CD14-positive monocyte (primary cell): Measurements from ENCODE around the gene TAF1B. TPM values are rescaled to one million over a fixed set of nuclear protein-coding genes. Genes with fewer than 3 reads are reported as not detected.
"Not testable (repeated sequence)": the region's sequence is repeated elsewhere in the genome, so short reads cannot be mapped to it uniquely, and the experiment has no call there.

Source experiments
- DNase-seq, 3 donors: peaks; one replicate each; pipeline ENCODE4 v3.0.0-alpha.2; 2011 to 2022
- H2AFZ ChIP-seq: 2 replicates; pipeline ENCODE4 v1.6.0; 2012; ENCODE audit warnings: mild to moderate bottlenecking, low read depth, low read length, inconsistent platforms; ENCODE audit not compliant: insufficient read depth, poor library complexity, severe bottlenecking
- H3K27ac ChIP-seq, 2 donors: 1 replicate in 1 of 2; 2 replicates in 1 of 2; pipeline ENCODE4 v1.5.1; 2012 to 2013; ENCODE audit warnings: low read length in 2 of 2, control low read depth in 1 of 2, inconsistent platforms in 1 of 2, low read depth in 1 of 2, mild to moderate bottlenecking in 1 of 2
- H3K27me3 ChIP-seq, 2 donors: one replicate each; pipeline versions ENCODE4 v1.6.0 to v1.6.1; 2011 to 2013; ENCODE audit warnings: low read length in 2 of 2; ENCODE audit not compliant: control insufficient read depth in 2 of 2, insufficient read depth in 2 of 2
- H3K36me3 ChIP-seq, 2 donors: replicated peaks in 1 of 2; 1 replicate in 1 of 2; 2 replicates in 1 of 2; pipeline versions ENCODE4 v1.5.1 to v1.6.1; 2012 to 2013; ENCODE audit warnings: low read length in 2 of 2, control low read depth in 1 of 2, inconsistent platforms in 1 of 2, mild to moderate bottlenecking in 1 of 2; ENCODE audit not compliant: insufficient read depth in 2 of 2, control insufficient read depth in 1 of 2
- H3K4me1 ChIP-seq, 2 donors: 1 replicate in 1 of 2; 2 replicates in 1 of 2; pipeline versions ENCODE4 v1.5.1 to v1.6.1; 2012 to 2013; ENCODE audit warnings: low read length in 2 of 2, control low read depth in 1 of 2, inconsistent platforms in 1 of 2, mild to moderate bottlenecking in 1 of 2, moderate library complexity in 1 of 2; ENCODE audit not compliant: insufficient read depth in 2 of 2, control insufficient read depth in 1 of 2
- H3K4me2 ChIP-seq: replicated peaks from 2 replicates; pipeline ENCODE3; 2012; ENCODE audit warnings: low read length, moderate library complexity, mild to moderate bottlenecking; ENCODE audit not compliant: poor library complexity, severe bottlenecking; ENCODE audit errors: extremely low read depth
- H3K4me3 ChIP-seq, 3 experiments: fragments of 200-600 bp in 1 of 3; sonication (generic) in 1 of 3; replicated peaks in 1 of 3; 1 replicate in 2 of 3; 2 replicates in 1 of 3; pipeline ENCODE4 v1.5.1; 2011 to 2013; ENCODE audit warnings: low read length in 3 of 3, mild to moderate bottlenecking in 3 of 3, control low read depth in 2 of 3, low read depth in 2 of 3, inconsistent platforms in 1 of 3, moderate library complexity in 1 of 3
- H3K79me2 ChIP-seq: 2 replicates; pipeline ENCODE4 v1.6.0; 2012; ENCODE audit warnings: mild to moderate bottlenecking, control low read depth, inconsistent platforms, low read length, moderate library complexity; ENCODE audit not compliant: insufficient read depth
- H3K9ac ChIP-seq: 2 replicates; pipeline ENCODE4 v1.6.0; 2017; ENCODE audit warnings: low read length, mild to moderate bottlenecking; ENCODE audit not compliant: insufficient read depth, poor library complexity, severe bottlenecking
- H3K9me3 ChIP-seq, 2 donors: replicated peaks in 1 of 2; 1 replicate in 1 of 2; 2 replicates in 1 of 2; pipeline versions ENCODE4 v1.5.1 to v1.6.1; 2012 to 2013; ENCODE audit warnings: low read length in 2 of 2, control low read depth in 1 of 2; ENCODE audit not compliant: control insufficient read depth in 1 of 2, insufficient read depth in 1 of 2
- H4K20me1 ChIP-seq: 2 replicates; pipeline ENCODE4 v1.6.0; 2012; ENCODE audit warnings: mild to moderate bottlenecking, low read length, control low read depth, moderate library complexity; ENCODE audit not compliant: insufficient read depth
- H3K27ac Mint-ChIP-seq, 7 donors: one replicate each; pipeline ENCODE4 v1.8.0; 2020; ENCODE audit warnings: mild to moderate bottlenecking in 7 of 7, mixed read lengths in 7 of 7, moderate library complexity in 6 of 7, inconsistent platforms in 2 of 7
- H3K27me3 Mint-ChIP-seq, 3 donors: one replicate each; pipeline ENCODE4 v1.8.0; 2021 to 2022; ENCODE audit warnings: low read depth in 3 of 3, mild to moderate bottlenecking in 3 of 3, mixed read lengths in 3 of 3, moderate library complexity in 3 of 3, inconsistent platforms in 1 of 3
- H3K36me3 Mint-ChIP-seq, 2 donors: one replicate each; pipeline ENCODE4 v1.8.0; 2020; ENCODE audit warnings: mixed read lengths in 2 of 2, inconsistent platforms in 1 of 2, mild to moderate bottlenecking in 1 of 2
- H3K4me1 Mint-ChIP-seq: one replicate; pipeline ENCODE4 v1.8.0; 2020; ENCODE audit warnings: mild to moderate bottlenecking, mixed read lengths
- H3K4me3 Mint-ChIP-seq, 2 donors: one replicate each; pipeline ENCODE4 v1.8.0; 2020; ENCODE audit warnings: mild to moderate bottlenecking in 2 of 2, mixed read lengths in 2 of 2, moderate library complexity in 1 of 2
- H3K9me3 Mint-ChIP-seq, 7 donors: one replicate each; pipeline ENCODE4 v1.8.0; 2020 to 2022; ENCODE audit warnings: mixed read lengths in 7 of 7, mild to moderate bottlenecking in 6 of 7, moderate library complexity in 6 of 7, inconsistent platforms in 2 of 7
- WGBS: methylation state at CpG from one replicate; pipeline ENCODE4 v1.1.5; 2013; ENCODE audit warnings: missing lambda C conversion rate; ENCODE audit not compliant: insufficient coverage; 5-methylcytosine and 5-hydroxymethylcytosine counted together
- intact Hi-C, 2 donors: fragments of 100-400 bp; cut with micrococcal nuclease; formaldehyde crosslinking; loops; one replicate each; pipeline versions ENCODE4 v1.15.0 to v1.15.1; 2023
- polyA plus RNA-seq, 3 donors: library from polyadenylated mRNA; depleted of rRNA in 1 of 3; unstranded in 2 of 3; stranded (reverse) in 1 of 3; fragments of 300-500 nt in 2 of 3; fragments of >200 nt in 1 of 3; fragmentation: Illumina TruSeq in 2 of 3; gene quantifications; 1 replicate in 2 of 3; 2 replicates in 1 of 3; pipeline ENCODE4 v1.2.3, GENCODE V29; 2012 to 2021
- TF ChIP-seq, protein P1 (sequence below): fragments of 200-600 bp; IDR thresholded peaks from one replicate; pipeline ENCODE4 v1.8.0; 2022; ENCODE audit warnings: antibody characterized with exemption, mild to moderate bottlenecking

The TAF1B gene
- polyA plus RNA-seq, 3 donors: 6.0 to 8.4 (median 7.2) TPM

- no peaks in the 10 kb centered on the region for H3K4me1 Mint-ChIP-seq
- Histone ChIP-seq H3K27me3 (no peaks in the 10 kb centered on the region), H3K27ac (no peak overlapping the region), H3K79me2 (no peaks in the 10 kb centered on the region), H3K9me3 (peaks cover 37 to 43% of the 10 kb centered on the region in 2 donors), H2AFZ (no peak overlapping the region), H3K9ac (no peak overlapping the region), H3K4me3 (no peak overlapping the region), H4K20me1 (no peaks in the 10 kb centered on the region), H3K36me3 (peaks cover 50 to 80% of the 10 kb centered on the region in 2 donors), H3K4me2 (no peak overlapping the region), H3K4me1 (no peaks in the 10 kb centered on the region)
- peaks cover 78 to 90% of the 10 kb centered on the region in 2 donors for H3K36me3 Mint-ChIP-seq
- peaks cover 0 to 2% (median 0%) of the 10 kb centered on the region in 3 donors for H3K27me3 Mint-ChIP-seq
- H3K27ac Mint-ChIP-seq: no peak overlapping the region
- peaks cover 52 to 64% (median 57%) of the 10 kb centered on the region in 7 donors for H3K9me3 Mint-ChIP-seq
- 98% methylated on average over 5 of the region's 7 CpGs for WGBS
- TF ChIP-seq, protein P1, sequence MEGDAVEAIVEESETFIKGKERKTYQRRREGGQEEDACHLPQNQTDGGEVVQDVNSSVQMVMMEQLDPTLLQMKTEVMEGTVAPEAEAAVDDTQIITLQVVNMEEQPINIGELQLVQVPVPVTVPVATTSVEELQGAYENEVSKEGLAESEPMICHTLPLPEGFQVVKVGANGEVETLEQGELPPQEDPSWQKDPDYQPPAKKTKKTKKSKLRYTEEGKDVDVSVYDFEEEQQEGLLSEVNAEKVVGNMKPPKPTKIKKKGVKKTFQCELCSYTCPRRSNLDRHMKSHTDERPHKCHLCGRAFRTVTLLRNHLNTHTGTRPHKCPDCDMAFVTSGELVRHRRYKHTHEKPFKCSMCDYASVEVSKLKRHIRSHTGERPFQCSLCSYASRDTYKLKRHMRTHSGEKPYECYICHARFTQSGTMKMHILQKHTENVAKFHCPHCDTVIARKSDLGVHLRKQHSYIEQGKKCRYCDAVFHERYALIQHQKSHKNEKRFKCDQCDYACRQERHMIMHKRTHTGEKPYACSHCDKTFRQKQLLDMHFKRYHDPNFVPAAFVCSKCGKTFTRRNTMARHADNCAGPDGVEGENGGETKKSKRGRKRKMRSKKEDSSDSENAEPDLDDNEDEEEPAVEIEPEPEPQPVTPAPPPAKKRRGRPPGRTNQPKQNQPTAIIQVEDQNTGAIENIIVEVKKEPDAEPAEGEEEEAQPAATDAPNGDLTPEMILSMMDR: no peak
- no peak for DNase-seq
- intact Hi-C loops: no loop called here
- no peak overlapping the region for H3K4me3 Mint-ChIP-seq
Observed at GRCh38 chr2:9857814-9858729, 14.8 kb downstream of the TAF1B start.

- Histone ChIP-seq H3K9me3 (peaks cover 37 to 43% of the 10 kb centered on the region in 2 donors), H3K4me3 (no peak overlapping the region), H2AFZ (no peak overlapping the region), H3K4me2 (no peak overlapping the region), H3K79me2 (no peaks in the 10 kb centered on the region), H3K9ac (no peak overlapping the region), H3K4me1 (no peaks in the 10 kb centered on the region), H4K20me1 (no peaks in the 10 kb centered on the region), H3K36me3 (peaks cover 44 to 74% of the 10 kb centered on the region in 2 donors), H3K27ac (no peak overlapping the region), H3K27me3 (no peaks in the 10 kb centered on the region)
- Mint-ChIP-seq H3K27ac (no peak overlapping the region), H3K36me3 (peaks cover 73 to 84% of the 10 kb centered on the region in 2 donors), H3K9me3 (peaks cover 53 to 66% (median 58%) of the 10 kb centered on the region in 7 donors), H3K4me3 (no peak overlapping the region), H3K4me1 (no peaks in the 10 kb centered on the region), H3K27me3 (peaks cover 0 to 2% (median 0%) of the 10 kb centered on the region in 3 donors)
- TF ChIP-seq, protein P1: no peak
- DNase-seq: no peak
- WGBS: 100% methylated on average over 3 of the region's 5 CpGs
- intact Hi-C loops: no loop called here
Observed at GRCh38 chr2:9858730-9859068, 15.4 kb downstream of the TAF1B start.

DNA sequence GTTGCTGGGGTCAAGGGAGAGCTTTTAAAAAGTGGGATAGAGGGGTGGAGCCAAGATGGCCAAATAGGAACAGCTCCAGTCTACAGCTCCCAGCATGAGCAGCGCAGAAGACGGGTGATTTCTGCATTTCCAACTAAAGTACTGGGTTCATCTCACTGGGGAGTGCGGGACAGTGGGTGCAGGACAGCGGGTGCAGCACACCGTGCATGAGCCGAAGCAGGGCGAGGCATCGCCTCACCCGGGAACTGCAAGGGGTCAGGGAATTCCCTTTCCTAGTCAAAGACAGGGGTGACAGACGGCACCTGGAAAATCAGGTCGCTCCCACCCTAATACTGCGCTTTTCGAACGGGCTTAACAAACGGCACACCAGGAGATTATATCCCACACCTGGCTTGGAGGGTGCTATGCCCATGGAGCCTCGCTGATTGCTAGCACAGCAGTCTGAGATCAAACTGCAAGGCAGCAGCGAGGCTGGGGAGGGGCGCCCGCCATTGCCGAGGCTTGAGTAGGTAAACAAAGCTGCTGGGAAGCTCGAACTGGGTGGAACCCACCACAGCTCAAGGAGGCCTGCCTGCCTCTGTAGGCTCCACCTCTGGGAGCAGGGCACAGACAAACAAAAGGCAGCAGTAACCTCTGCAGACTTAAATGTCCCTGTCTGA is 17.8 kb downstream of the TAF1B start:
- peaks cover 54 to 64% of the 10 kb centered on the region in 2 donors for H3K36me3 Mint-ChIP-seq
- H3K4me1 ChIP-seq, intact Hi-C loops: not testable (repeated sequence)

More for the DNA sequence above, 17.8 kb downstream of the TAF1B start:
- not testable (repeated sequence) for H4K20me1 ChIP-seq, H3K9ac ChIP-seq, H3K4me3 Mint-ChIP-seq, DNase-seq, H3K4me1 Mint-ChIP-seq, H3K27ac Mint-ChIP-seq, H3K79me2 ChIP-seq, H2AFZ ChIP-seq, H3K4me2 ChIP-seq, H3K27me3 Mint-ChIP-seq, H3K4me3 ChIP-seq, H3K27ac ChIP-seq, H3K27me3 ChIP-seq
- H3K36me3 ChIP-seq: peaks cover 22 to 51% of the 10 kb centered on the region in 2 donors
- peaks cover 36 to 43% of the 10 kb centered on the region in 2 donors for H3K9me3 ChIP-seq
- peaks cover 51 to 64% (median 57%) of the 10 kb centered on the region in 7 donors for H3K9me3 Mint-ChIP-seq
- 97% methylated on average over 16 of the region's 21 CpGs for WGBS
